SJCRH30 (cell line): ENCODE results near the gene ERP27. TPM values are rescaled to one million over a fixed set of nuclear protein-coding genes. Genes with fewer than 3 reads are reported as not detected.

ENCODE experiments used
- DNase-seq, 2 experiments: peaks; one replicate each; pipeline ENCODE4 v3.0.0-alpha.2; 2015 to 2020
- H3K27ac ChIP-seq: fragments of 250-450 bp; sonication (Bioruptor Pico); 2 replicates; pipeline ENCODE4 v1.5.1; 2020; ENCODE audit warnings: mild to moderate bottlenecking, moderate library complexity
- H3K27me3 ChIP-seq: fragments of 250-450 bp; sonication (Bioruptor Pico); 2 replicates; pipeline ENCODE4 v1.5.1; 2020; ENCODE audit warnings: mild to moderate bottlenecking, moderate library complexity
- H3K36me3 ChIP-seq: fragments of 250-450 bp; sonication (Bioruptor Pico); 2 replicates; pipeline ENCODE4 v1.5.1; 2020; ENCODE audit warnings: mild to moderate bottlenecking, moderate library complexity
- H3K4me1 ChIP-seq: fragments of 250-450 bp; sonication (Bioruptor Pico); 2 replicates; pipeline ENCODE4 v1.5.1; 2020; ENCODE audit warnings: mild to moderate bottlenecking, moderate library complexity
- H3K4me3 ChIP-seq: fragments of 250-450 bp; sonication (Bioruptor Pico); 2 replicates; pipeline ENCODE4 v1.5.1; 2020; ENCODE audit warnings: mild to moderate bottlenecking, moderate library complexity
- H3K9me3 ChIP-seq: fragments of 250-450 bp; sonication (Bioruptor Pico); replicated peaks from 2 replicates; pipeline ENCODE4 v1.5.1; 2020; ENCODE audit warnings: mild to moderate bottlenecking, moderate library complexity
- total RNA-seq: library from RNA; depleted of rRNA; stranded (reverse); fragments of >200 nt; shearing (Covaris generic); gene quantifications from 2 replicates; pipeline ENCODE4 v1.2.3, GENCODE V29; 2014

ERP27 gene
- total RNA-seq, 1 experiment from 2014 or later: not detected

GRCh38 chr12:14964406-14964805, 26.1 kb upstream of the ERP27 start:
- no peak for DNase-seq
- Histone ChIP-seq H3K27me3 (no peaks in the 10 kb centered on the region), H3K4me3 (no peak overlapping the region), H3K27ac (no peak overlapping the region), H3K36me3 (no peaks in the 10 kb centered on the region), H3K4me1 (peaks cover 7% of the 10 kb centered on the region), H3K9me3 (no peaks in the 10 kb centered on the region)

- Histone ChIP-seq H3K27me3 (no peaks in the 10 kb centered on the region), H3K27ac (no peak overlapping the region), H3K4me3 (no peak overlapping the region), H3K9me3 (no peaks in the 10 kb centered on the region), H3K4me1 (peaks cover 7% of the 10 kb centered on the region), H3K36me3 (no peaks in the 10 kb centered on the region)
- no peak for DNase-seq
Measured at GRCh38 chr12:14963520-14963919, 25.2 kb upstream of the ERP27 start.

GRCh38 chr12:14962797-14963196, 24.5 kb upstream of the ERP27 start:
- Histone ChIP-seq H3K4me3 (no peak overlapping the region), H3K36me3 (no peaks in the 10 kb centered on the region), H3K27ac (no peak overlapping the region), H3K9me3 (no peaks in the 10 kb centered on the region), H3K4me1 (peaks cover 7% of the 10 kb centered on the region), H3K27me3 (no peaks in the 10 kb centered on the region)
- DNase-seq: no peak

GRCh38 chr12:14962153-14962539, 23.8 kb upstream of the ERP27 start:
- Histone ChIP-seq H3K27ac (no peak overlapping the region), H3K36me3 (no peaks in the 10 kb centered on the region), H3K4me1 (peaks cover 7% of the 10 kb centered on the region), H3K4me3 (no peak overlapping the region), H3K9me3 (no peaks in the 10 kb centered on the region), H3K27me3 (no peaks in the 10 kb centered on the region)
- no peak for DNase-seq

GRCh38 chr12:14961466-14962152, 23.3 kb upstream of the ERP27 start, which contains the start of gene ARHGDIB:
Gene ARHGDIB, minus strand, starts transcription at chr12:14961601. Its CDS starts 10,889 bp downstream, at chr12:14950712.
- Histone ChIP-seq H3K36me3 (no peaks in the 10 kb centered on the region), H3K27me3 (no peaks in the 10 kb centered on the region), H3K9me3 (no peaks in the 10 kb centered on the region), H3K4me3 (no peak within 1 kb of the TSS), H3K4me1 (peaks cover 7% of the 10 kb centered on the region), H3K27ac (no peak within 1 kb of the TSS; the same call in 1 of the 2 replicates)
- DNase-seq: no peak

GRCh38 chr12:14960548-14961465, 22.5 kb upstream of the ERP27 start:
- H3K27ac ChIP-seq: no peak overlapping the region; the same call in 1 of the 2 replicates
- no peak overlapping the region for H3K4me3 ChIP-seq
- no peaks in the 10 kb centered on the region for H3K9me3 ChIP-seq
- no peaks in the 10 kb centered on the region for H3K36me3 ChIP-seq
- peaks cover 7% of the 10 kb centered on the region for H3K4me1 ChIP-seq
- peak; percentile 28 to 35 for DNase-seq
- H3K27me3 ChIP-seq: no peaks in the 10 kb centered on the region

- Histone ChIP-seq H3K9me3 (no peaks in the 10 kb centered on the region), H3K27ac (no peak overlapping the region), H3K27me3 (no peaks in the 10 kb centered on the region), H3K4me1 (peaks cover 7% of the 10 kb centered on the region), H3K4me3 (no peak overlapping the region), H3K36me3 (no peaks in the 10 kb centered on the region)
- DNase-seq: no peak
Measured at GRCh38 chr12:14959916-14960496, 21.7 kb upstream of the ERP27 start.

- Histone ChIP-seq H3K9me3 (no peaks in the 10 kb centered on the region), H3K36me3 (no peaks in the 10 kb centered on the region), H3K27ac (no peak overlapping the region), H3K4me3 (no peak overlapping the region), H3K4me1 (peaks cover 7% of the 10 kb centered on the region), H3K27me3 (no peaks in the 10 kb centered on the region)
- no peak for DNase-seq
Measured at GRCh38 chr12:14959463-14959862, 21.1 kb upstream of the ERP27 start.

- Histone ChIP-seq H3K36me3 (no peaks in the 10 kb centered on the region), H3K4me3 (no peak overlapping the region), H3K9me3 (no peaks in the 10 kb centered on the region), H3K4me1 (peaks cover 7% of the 10 kb centered on the region), H3K27me3 (no peaks in the 10 kb centered on the region), H3K27ac (no peak overlapping the region)
- DNase-seq: no peak
Measured at GRCh38 chr12:14959126-14959440, 20.7 kb upstream of the ERP27 start.

- H3K27ac ChIP-seq: no peak overlapping the region
- H3K4me1 ChIP-seq: peaks cover 7% of the 10 kb centered on the region
- H3K27me3 ChIP-seq: no peaks in the 10 kb centered on the region
Measured at GRCh38 chr12:14958361-14959125, 20.2 kb upstream of the ERP27 start.

GRCh38 chr12:14957551-14958168, 19.3 kb upstream of the ERP27 start:
- Histone ChIP-seq H3K4me3 (no peak overlapping the region), H3K9me3 (no peaks in the 10 kb centered on the region), H3K4me1 (peaks cover 7% of the 10 kb centered on the region), H3K36me3 (no peaks in the 10 kb centered on the region), H3K27ac (no peak overlapping the region), H3K27me3 (no peaks in the 10 kb centered on the region)
- no peak for DNase-seq

More at GRCh38 chr12:14958361-14959125, 20.2 kb upstream of the ERP27 start:
- Histone ChIP-seq H3K9me3 (no peaks in the 10 kb centered on the region), H3K36me3 (no peaks in the 10 kb centered on the region), H3K4me3 (no peak overlapping the region)
- DNase-seq: no peak

GRCh38 chr12:14956905-14957304, 18.6 kb upstream of the ERP27 start:
- no peaks in the 10 kb centered on the region for H3K36me3 ChIP-seq
- peaks cover 7% of the 10 kb centered on the region for H3K4me1 ChIP-seq
- no peak overlapping the region for H3K27ac ChIP-seq
- no peak overlapping the region for H3K4me3 ChIP-seq
- no peaks in the 10 kb centered on the region for H3K9me3 ChIP-seq
- DNase-seq: no peak
- no peaks in the 10 kb centered on the region for H3K27me3 ChIP-seq

GRCh38 chr12:14956024-14956891, 17.9 kb upstream of the ERP27 start:
- Histone ChIP-seq H3K4me1 (peaks cover 9% of the 10 kb centered on the region), H3K27ac (no peak overlapping the region), H3K27me3 (no peaks in the 10 kb centered on the region), H3K4me3 (no peak overlapping the region), H3K9me3 (no peaks in the 10 kb centered on the region), H3K36me3 (no peaks in the 10 kb centered on the region)
- no peak for DNase-seq
